HL-60 (cell line): ENCODE data around the gene PEAK3.

Source experiments
- DNase-seq, 2 experiments: peaks; one replicate each; pipeline ENCODE4 v3.0.0-alpha.2; 2010 to 2020; ENCODE audit warnings: low read depth in 1 of 2, low spot score in 1 of 2
- H3K27ac ChIP-seq: fragments of 250-450 bp; sonication (Bioruptor Pico); replicated peaks from 2 replicates; pipeline ENCODE4 v1.5.1; 2020; ENCODE audit warnings: mild to moderate bottlenecking, moderate library complexity
- H3K27me3 ChIP-seq: fragments of 250-450 bp; sonication (Bioruptor Pico); 2 replicates; pipeline ENCODE4 v1.5.1; 2021; ENCODE audit warnings: mild to moderate bottlenecking, moderate library complexity; ENCODE audit not compliant: insufficient read depth, poor library complexity, severe bottlenecking
- H3K4me3 ChIP-seq: replicated peaks from 2 replicates; pipeline ENCODE4 v1.5.1; 2011; ENCODE audit warnings: mild to moderate bottlenecking, control low read depth, low read length; ENCODE audit not compliant: insufficient read depth
- CTCF ChIP-seq: IDR thresholded peaks from one replicate; pipeline ENCODE4 v1.5.1; 2011; ENCODE audit warnings: low read length, control low read depth, inconsistent platforms; ENCODE audit not compliant: insufficient read depth
- GABPA ChIP-seq: IDR thresholded peaks from 2 replicates; pipeline ENCODE4 v1.6.1; 2012; ENCODE audit warnings: low read depth
- POLR2AphosphoS5 ChIP-seq: IDR thresholded peaks from 2 replicates; pipeline ENCODE4 v1.6.1; 2012; ENCODE audit warnings: low read depth
- REST ChIP-seq: IDR thresholded peaks from 2 replicates; pipeline ENCODE4 v1.6.1; 2012; ENCODE audit warnings: low read depth; ENCODE audit not compliant: insufficient replicate concordance
- SPI1 ChIP-seq: IDR thresholded peaks from 2 replicates; pipeline ENCODE4 v1.6.1; 2012; ENCODE audit warnings: low read depth, mild to moderate bottlenecking, borderline replicate concordance

Gene PEAK3

GRCh38 chr19:2317756-2318155, 35.8 kb upstream of the PEAK3 start:
- Histone ChIP-seq H3K4me3 (no peak overlapping the region), H3K27ac (no peak overlapping the region), H3K27me3 (no peaks in the 10 kb centered on the region)
- TF ChIP-seq CTCF: no peak
- no peak for TF ChIP-seq GABPA
- no peak for TF ChIP-seq REST
- TF ChIP-seq SPI1: no peak
- no peak for TF ChIP-seq POLR2AphosphoS5
- no peak for DNase-seq

GRCh38 chr19:2317300-2317699, 35.3 kb upstream of the PEAK3 start:
- H3K27ac ChIP-seq: no peak overlapping the region
- no peak for DNase-seq
- TF ChIP-seq POLR2AphosphoS5 (no peak), SPI1 (no peak), GABPA (no peak), REST (no peak), CTCF (no peak)
- H3K27me3 ChIP-seq: no peaks in the 10 kb centered on the region
- H3K4me3 ChIP-seq: no peak overlapping the region

GRCh38 chr19:2315818-2316353, 33.9 kb upstream of the PEAK3 start:
- no peaks in the 10 kb centered on the region for H3K27me3 ChIP-seq
- TF ChIP-seq SPI1 (peak; percentile 80; the same call in 1 of the 2 replicates), CTCF (peak; percentile 30), REST (no peak), POLR2AphosphoS5 (peak; percentile 50; the same call in 1 of the 2 replicates), GABPA (peak; percentile 69)
- peak; percentile 90 to 94 for DNase-seq
- H3K4me3 ChIP-seq: peak overlapping the region; percentile 10; the same call in 1 of the 2 replicates
- peak overlapping the region; percentile 53 for H3K27ac ChIP-seq
